ENCODE results near the gene YPEL1.

Gene YPEL1

GRCh38 chr22:21703684-21704316 lies 31.8 kb downstream of the YPEL1 start:
- no peaks in the 10 kb centered on the region for H3K9me2 ChIP-seq (ENCODE audit: low read depth, low read length)
- H4K20me1 ChIP-seq (ENCODE audit: insufficient read depth, low read length), result no peaks in the 10 kb centered on the region
- TF ChIP-seq CTCF (IDR thresholded peaks at IDR 0.05; ENCODE audit: low read length) (no peak), EZH2 (IDR thresholded peaks at IDR 0.05; ENCODE audit: borderline replicate concordance, low read length) (no peak)
- H3K79me2 ChIP-seq (ENCODE audit: insufficient read depth, low read length), result no peaks in the 10 kb centered on the region
- H3K4me1 ChIP-seq (ENCODE audit: insufficient read depth, low read length, severe bottlenecking), result peaks cover 9% of the 10 kb centered on the region
- no peaks in the 10 kb centered on the region for H3F3A ChIP-seq (ENCODE audit: insufficient read depth, low read length)
- H3K4me2 ChIP-seq (ENCODE audit: low read length), result no peak overlapping the region
- peaks cover 18% of the 10 kb centered on the region; the same call in 1 of the 2 replicates for H3K36me3 ChIP-seq (ENCODE audit: insufficient read depth, low read length)
- no peak overlapping the region for H3K27ac ChIP-seq (ENCODE audit: low read depth, low read length, poor library complexity, severe bottlenecking)
- H3K9me3 ChIP-seq (ENCODE audit: low read length), result no peaks in the 10 kb centered on the region
- H3K27me3 ChIP-seq (ENCODE audit: insufficient read depth, low read length), result no peaks in the 10 kb centered on the region
- H3K4me3 ChIP-seq (ENCODE audit: low read depth, low read length, poor library complexity, severe bottlenecking), result no peak overlapping the region
- H2AFZ ChIP-seq (ENCODE audit: low read length), result no peak overlapping the region
- H3K9ac ChIP-seq (ENCODE audit: low read length), result no peak overlapping the region

GRCh38 chr22:21702700-21703683 lies 32.6 kb downstream of the YPEL1 start:
- Histone ChIP-seq H3F3A (ENCODE audit: insufficient read depth, low read length) (no peaks in the 10 kb centered on the region), H3K36me3 (ENCODE audit: insufficient read depth, low read length) (peaks cover 25% of the 10 kb centered on the region; the same call in 1 of the 2 replicates), H3K27me3 (ENCODE audit: insufficient read depth, low read length) (no peaks in the 10 kb centered on the region), H3K79me2 (ENCODE audit: insufficient read depth, low read length) (no peaks in the 10 kb centered on the region), H2AFZ (ENCODE audit: low read length) (no peak overlapping the region), H3K9me3 (ENCODE audit: low read length) (no peaks in the 10 kb centered on the region), H3K9ac (ENCODE audit: low read length) (no peak overlapping the region), H3K9me2 (ENCODE audit: low read depth, low read length) (no peaks in the 10 kb centered on the region), H3K4me3 (ENCODE audit: low read depth, low read length, poor library complexity, severe bottlenecking) (no peak overlapping the region), H3K4me1 (ENCODE audit: insufficient read depth, low read length, severe bottlenecking) (peaks cover 5% of the 10 kb centered on the region), H3K27ac (ENCODE audit: low read depth, low read length, poor library complexity, severe bottlenecking) (no peak overlapping the region), H3K4me2 (ENCODE audit: low read length) (no peak overlapping the region), H4K20me1 (ENCODE audit: insufficient read depth, low read length) (no peaks in the 10 kb centered on the region)
- TF ChIP-seq EZH2 (IDR thresholded peaks at IDR 0.05; ENCODE audit: borderline replicate concordance, low read length), result no peak
- no peak for TF ChIP-seq CTCF (IDR thresholded peaks at IDR 0.05; ENCODE audit: low read length)

GRCh38 chr22:21702094-21702493 lies 33.5 kb downstream of the YPEL1 start:
- Histone ChIP-seq H3K4me1 (ENCODE audit: insufficient read depth, low read length, severe bottlenecking) (no peaks in the 10 kb centered on the region), H3K27me3 (ENCODE audit: insufficient read depth, low read length) (no peaks in the 10 kb centered on the region), H3K9ac (ENCODE audit: low read length) (no peak overlapping the region), H3K9me3 (ENCODE audit: low read length) (no peaks in the 10 kb centered on the region), H3K9me2 (ENCODE audit: low read depth, low read length) (no peaks in the 10 kb centered on the region), H3K4me2 (ENCODE audit: low read length) (no peak overlapping the region), H3K4me3 (ENCODE audit: low read depth, low read length, poor library complexity, severe bottlenecking) (no peak overlapping the region), H4K20me1 (ENCODE audit: insufficient read depth, low read length) (no peaks in the 10 kb centered on the region), H3K79me2 (ENCODE audit: insufficient read depth, low read length) (no peaks in the 10 kb centered on the region), H2AFZ (ENCODE audit: low read length) (no peak overlapping the region), H3K36me3 (ENCODE audit: insufficient read depth, low read length) (peaks cover 34% of the 10 kb centered on the region), H3K27ac (ENCODE audit: low read depth, low read length, poor library complexity, severe bottlenecking) (no peak overlapping the region), H3F3A (ENCODE audit: insufficient read depth, low read length) (no peaks in the 10 kb centered on the region)
- TF ChIP-seq CTCF (IDR thresholded peaks at IDR 0.05; ENCODE audit: low read length) (no peak), EZH2 (IDR thresholded peaks at IDR 0.05; ENCODE audit: borderline replicate concordance, low read length) (no peak)

Measured in OCI-LY1 (cell line).